IMR-90 (cell line): ENCODE measurements around the gene SLC6A3. TPM values are rescaled to one million over a fixed set of nuclear protein-coding genes. Genes with fewer than 3 reads are reported as not detected.

Source experiments
- ATAC-seq: fragments of 200-7000 bp; cut with Tn5 transposase; 2 replicates; pipeline ENCODE4 v1.9.1; 2020; ENCODE audit warnings: low read depth, mild to moderate bottlenecking, moderate library complexity
- BruUV-seq: library from RNA; stranded (reverse); fragments of 400-500 nt; replicated peaks from 2 replicates; lab custom pipeline; 2021; lab: Mats Ljungman, UMichigan
- CTCF ChIA-PET: fragments of 300-600 bp; formaldehyde crosslinking; extraction: SDS; loops from one replicate; lab custom pipeline; 2021; ENCODE audit warnings: antibody characterized with exemption; lab: Yijun Ruan, JAX
- POLR2A ChIA-PET: fragments of 300-600 bp; sonication (Branson Sonifier 250); formaldehyde crosslinking; loops from one replicate; lab custom pipeline; 2022; ENCODE audit warnings: antibody characterized with exemption; ENCODE audit not compliant: unreplicated experiment; lab: Charles Lee
- DNase-seq: peaks from one replicate; pipeline ENCODE4 v3.0.0; 2013
- H2AFZ ChIP-seq: replicated peaks from 2 replicates; pipeline ENCODE3; 2013; ENCODE audit warnings: low read length, mild to moderate bottlenecking; ENCODE audit not compliant: poor library complexity
- H2AK5ac ChIP-seq: 2 replicates; pipeline ENCODE4 v1.6.1; 2013; ENCODE audit warnings: low read depth, low read length, inconsistent platforms
- H2AK9ac ChIP-seq: replicated peaks from 2 replicates; pipeline ENCODE3; 2013; ENCODE audit warnings: mild to moderate bottlenecking, low read depth, low read length, moderate library complexity; ENCODE audit not compliant: poor library complexity
- H2BK120ac ChIP-seq: 2 replicates; pipeline ENCODE4 v1.6.1; 2013; ENCODE audit warnings: low read depth, low read length, inconsistent platforms
- H2BK15ac ChIP-seq: 3 replicates; pipeline ENCODE4 v1.6.1; 2013; ENCODE audit warnings: low read depth, low read length, inconsistent platforms
- H2BK20ac ChIP-seq: 2 replicates; pipeline ENCODE4 v1.6.1; 2013; ENCODE audit warnings: low read depth, mild to moderate bottlenecking, inconsistent platforms, low read length, moderate library complexity
- H2BK5ac ChIP-seq: 2 replicates; pipeline ENCODE4 v1.6.1; 2013; ENCODE audit warnings: mild to moderate bottlenecking, low read depth, low read length, inconsistent platforms; ENCODE audit not compliant: poor library complexity, severe bottlenecking
- H3K14ac ChIP-seq: replicated peaks from 2 replicates; pipeline ENCODE4 v1.6.1; 2013; ENCODE audit warnings: low read depth, low read length, inconsistent platforms
- H3K18ac ChIP-seq: 2 replicates; pipeline ENCODE4 v1.6.1; 2013; ENCODE audit warnings: low read depth, low read length, control low read depth
- H3K23ac ChIP-seq: 2 replicates; pipeline ENCODE4 v1.6.1; 2013; ENCODE audit warnings: low read depth, low read length, inconsistent platforms
- H3K27ac ChIP-seq: 2 replicates; pipeline ENCODE4 v1.5.1; 2013; ENCODE audit warnings: mild to moderate bottlenecking, control low read depth, low read length; ENCODE audit not compliant: insufficient read depth
- H3K27me3 ChIP-seq: 2 replicates; pipeline ENCODE4 v1.6.1; 2013; ENCODE audit warnings: low read length; ENCODE audit not compliant: control insufficient read depth, insufficient read depth
- H3K36me3 ChIP-seq: 2 replicates; pipeline ENCODE4 v1.6.1; 2013; ENCODE audit warnings: low read length, mixed read lengths; ENCODE audit not compliant: control insufficient read depth, insufficient read depth
- H3K4ac ChIP-seq: 2 replicates; pipeline ENCODE4 v1.6.1; 2013; ENCODE audit warnings: low read depth, low read length, inconsistent platforms
- H3K4me1 ChIP-seq: 2 replicates; pipeline ENCODE4 v1.6.1; 2013; ENCODE audit warnings: low read length, mixed read lengths; ENCODE audit not compliant: control insufficient read depth, insufficient read depth
- H3K4me2 ChIP-seq: 2 replicates; pipeline ENCODE4 v1.6.1; 2013; ENCODE audit warnings: low read depth, mild to moderate bottlenecking, control low read depth, low read length, moderate library complexity
- H3K4me3 ChIP-seq: 2 replicates; pipeline ENCODE4 v1.5.1; 2013; ENCODE audit warnings: low read depth, mild to moderate bottlenecking, control low read depth, low read length, moderate library complexity; ENCODE audit not compliant: insufficient read depth
- H3K56ac ChIP-seq: 2 replicates; pipeline ENCODE4 v1.6.1; 2013; ENCODE audit warnings: low read length, inconsistent platforms; ENCODE audit not compliant: insufficient read depth; ENCODE audit errors: extremely low read depth
- H3K79me1 ChIP-seq, 2 experiments: 2 replicates each; pipeline ENCODE4 v1.6.1; 2013; ENCODE audit warnings: low read length in 2 of 2, inconsistent platforms in 1 of 2, low read depth in 1 of 2
- H3K9ac ChIP-seq: 2 replicates; pipeline ENCODE4 v1.6.1; 2013; ENCODE audit warnings: low read depth, low read length, control low read depth
- H3K9me1 ChIP-seq: 2 replicates; pipeline ENCODE4 v1.6.1; 2013; ENCODE audit warnings: low read length, inconsistent platforms; ENCODE audit not compliant: insufficient read depth
- H3K9me3 ChIP-seq: 2 replicates; pipeline ENCODE4 v1.6.1; 2013; ENCODE audit warnings: low read length; ENCODE audit not compliant: control insufficient read depth, insufficient read depth
- H4K20me1 ChIP-seq: 2 replicates; pipeline ENCODE4 v1.6.1; 2013; ENCODE audit warnings: low read length, inconsistent platforms; ENCODE audit not compliant: insufficient read depth
- H4K5ac ChIP-seq: 2 replicates; pipeline ENCODE4 v1.6.1; 2013; ENCODE audit warnings: mild to moderate bottlenecking, low read depth, low read length, control low read depth
- H4K8ac ChIP-seq, 2 experiments: 2 replicates each; pipeline ENCODE4 v1.6.1; 2013; ENCODE audit warnings: low read depth in 2 of 2, low read length in 2 of 2, control low read depth in 1 of 2, inconsistent platforms in 1 of 2
- H4K91ac ChIP-seq: 2 replicates; pipeline ENCODE4 v1.6.1; 2013; ENCODE audit warnings: low read depth, low read length, inconsistent platforms; ENCODE audit not compliant: insufficient read depth
- MAFK ChIP-seq: IDR thresholded peaks from 2 replicates; pipeline ENCODE4 v1.6.1; 2012; ENCODE audit warnings: low read depth, low read length, improper control_type of control experiment
- WGBS, 2 experiments: methylation state at CpG; one replicate each; pipeline versions ENCODE4 v1.1.5 to v1.1.7; 2013; ENCODE audit warnings: missing lambda C conversion rate in 2 of 2; ENCODE audit not compliant: insufficient read length in 1 of 2; ENCODE audit errors: extremely low coverage in 2 of 2; 5-methylcytosine and 5-hydroxymethylcytosine counted together
- dilution Hi-C: fragments of 300-500 bp; cut with HindIII; formaldehyde crosslinking; loops from one replicate; pipeline ENCODE4 v1.14.3; 2018; ENCODE audit warnings: low sequenced_read_pairs; ENCODE audit not compliant: unreplicated experiment
- in situ Hi-C: fragments of 300-500 bp; cut with MboI; formaldehyde crosslinking; loops from 3 replicates; pipeline ENCODE4 v1.14.3; 2019; ENCODE audit warnings: low sequenced_read_pairs, inconsistent platforms, mixed read lengths
- intact Hi-C: fragments of 100-400 bp; cut with micrococcal nuclease; formaldehyde crosslinking; loops from 2 replicates; pipeline ENCODE4 v1.10.0; 2022
- polyA plus RNA-seq, 3 experiments: library from polyadenylated mRNA; depleted of rRNA; stranded (reverse); fragments of >200 nt; gene quantifications; 2 replicates each; pipeline ENCODE4 v1.2.3, GENCODE V29; 2012; ENCODE audit warnings: low replicate concordance in 1 of 3
- total RNA-seq: library from RNA; depleted of rRNA; stranded (reverse); fragments of >200 nt; gene quantifications from 2 replicates; pipeline ENCODE4 v1.2.3, GENCODE V29; 2012

SLC6A3 gene
- total and polyA plus RNA-seq, 2 of the 4 experiments (the other 2 are of a cell fraction), result not detected

DNA sequence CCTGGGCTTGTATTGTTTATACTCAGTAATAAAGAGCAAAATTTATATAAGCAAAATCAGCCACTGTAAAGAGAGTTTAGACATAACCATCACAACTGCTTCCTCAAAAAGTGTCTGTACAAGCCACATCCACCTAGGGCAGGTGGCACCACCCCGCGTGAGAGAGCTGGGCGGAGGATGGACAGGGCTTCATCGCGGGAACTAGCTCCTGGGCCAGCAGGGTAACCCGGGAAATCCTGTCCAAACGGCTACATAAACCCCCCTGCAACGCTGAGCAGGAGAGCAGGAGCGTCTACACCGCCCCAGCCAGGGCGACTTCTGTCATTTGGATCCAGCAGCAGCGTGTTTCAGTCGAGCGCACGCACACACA, 1.3 kb downstream of the SLC6A3 start:
- dilution Hi-C loops, result no loop called here
- Histone ChIP-seq H2BK15ac (no peak overlapping the region), H4K5ac (no peak overlapping the region), H3K27ac (no peak overlapping the region), H3K9me3 (peaks cover 5% of the 10 kb centered on the region; the same call in 1 of the 2 replicates), H3K9me1 (no peaks in the 10 kb centered on the region), H3K9ac (no peak overlapping the region), H3K4me3 (no peak overlapping the region), H4K8ac (no peak overlapping the region), H2AK5ac (no peak overlapping the region), H2BK20ac (no peak overlapping the region), H3K27me3 (peaks cover 68% of the 10 kb centered on the region), H2AFZ (no peak overlapping the region), H3K4me1 (no peaks in the 10 kb centered on the region), H2BK120ac (no peak overlapping the region), H3K79me1 (no peaks in the 10 kb centered on the region), H3K23ac (no peak overlapping the region), H3K56ac (no peak overlapping the region), H2AK9ac (no peak overlapping the region), H3K4ac (no peak overlapping the region), H4K20me1 (no peaks in the 10 kb centered on the region), H3K18ac (no peak overlapping the region), H3K14ac (no peak overlapping the region), H3K36me3 (no peaks in the 10 kb centered on the region), H4K91ac (no peak overlapping the region), H2BK5ac (no peak overlapping the region), H3K4me2 (no peak overlapping the region)
- DNase-seq, result no peak
- intact Hi-C loops, result no loop called here
- no peak for ATAC-seq
- 49% methylated on average over 9 of the region's 15 CpGs; no CpG with 5 or more reads in 1 of the 2 experiments for WGBS, 2 experiments
- TF ChIP-seq MAFK, result no peak
- ChIA-PET POLR2A (no interaction called here), CTCF (no interaction called here)
- BruUV-seq, result no TSS peak
- in situ Hi-C loops, result no loop called here
